Activated T-helper 1 cell treated with Interleukin-2 at 50 U/mL for 16 hours (primary cell): ENCODE data around the gene AKAP10.
"Not testable (repeated sequence)": the region's sequence is repeated elsewhere in the genome, so short reads cannot be mapped to it uniquely, and the experiment has no call there.

Experiments
- DNase-seq: peaks from one replicate; pipeline ENCODE4 v3.0.0-alpha.2; 2020; ENCODE audit warnings: low read depth

The AKAP10 gene

DNA sequence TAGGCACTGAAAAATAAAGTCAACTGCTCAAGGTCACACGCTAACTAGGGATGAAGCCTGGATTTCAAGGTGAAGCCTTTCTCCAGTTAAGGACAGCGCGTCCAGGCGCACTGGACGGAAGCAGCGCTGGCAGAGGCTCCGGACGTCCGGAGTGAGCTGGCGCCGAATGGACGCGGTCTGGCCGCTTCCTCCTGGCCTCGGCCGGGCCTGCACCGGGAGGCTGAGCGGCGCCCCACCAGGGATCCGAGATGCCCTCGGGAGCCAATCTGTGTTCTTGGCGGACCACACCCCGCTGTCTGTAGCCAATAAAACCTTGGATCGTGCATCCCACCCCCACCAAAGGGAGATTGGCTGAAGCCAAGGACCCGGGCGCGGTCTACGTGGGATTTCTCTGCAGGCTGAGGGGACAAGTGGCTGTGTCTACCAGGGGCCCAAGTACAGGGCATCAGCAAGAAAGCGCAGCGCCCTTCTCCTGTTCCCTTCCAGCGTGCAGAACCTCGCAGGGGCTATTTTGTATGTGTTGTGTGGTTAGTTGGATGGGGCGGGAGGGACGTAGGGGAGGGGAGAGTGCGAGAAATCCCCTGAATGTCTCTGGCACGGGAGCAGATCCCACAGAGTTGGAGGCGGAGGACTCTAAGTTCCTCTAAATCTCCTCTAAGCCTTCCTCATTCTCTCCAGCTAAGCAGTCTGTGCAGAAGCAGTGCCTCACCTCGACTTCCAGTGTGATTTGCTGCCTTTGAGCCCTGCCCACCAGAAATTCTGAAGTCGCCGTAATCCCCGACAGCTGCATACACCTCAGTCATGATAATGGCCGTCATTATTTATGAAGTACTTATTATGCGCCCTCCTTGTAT, 2.5 kb upstream of the AKAP10 start:
- DNase-seq = no peak

DNA sequence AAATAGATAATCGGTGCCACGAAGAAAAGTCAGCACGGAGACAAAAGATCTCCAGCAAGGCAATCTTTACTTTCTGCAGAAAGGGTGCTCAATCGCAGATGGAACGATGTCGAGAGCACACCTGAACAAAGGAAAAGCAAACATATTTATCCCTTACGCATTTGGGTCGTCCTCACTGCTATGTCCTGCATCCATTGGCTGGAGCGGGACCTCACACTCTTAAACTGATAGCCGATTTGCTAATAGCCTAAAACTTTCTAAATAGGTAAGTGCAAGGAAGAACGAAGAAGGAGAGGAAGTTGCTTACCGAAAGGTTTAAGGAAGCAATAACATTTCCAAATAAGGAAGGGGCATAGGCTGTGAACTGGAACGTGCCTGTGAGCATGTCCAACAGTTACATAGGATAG, 1.2 kb upstream of the AKAP10 start:
- DNase-seq = no peak

DNA sequence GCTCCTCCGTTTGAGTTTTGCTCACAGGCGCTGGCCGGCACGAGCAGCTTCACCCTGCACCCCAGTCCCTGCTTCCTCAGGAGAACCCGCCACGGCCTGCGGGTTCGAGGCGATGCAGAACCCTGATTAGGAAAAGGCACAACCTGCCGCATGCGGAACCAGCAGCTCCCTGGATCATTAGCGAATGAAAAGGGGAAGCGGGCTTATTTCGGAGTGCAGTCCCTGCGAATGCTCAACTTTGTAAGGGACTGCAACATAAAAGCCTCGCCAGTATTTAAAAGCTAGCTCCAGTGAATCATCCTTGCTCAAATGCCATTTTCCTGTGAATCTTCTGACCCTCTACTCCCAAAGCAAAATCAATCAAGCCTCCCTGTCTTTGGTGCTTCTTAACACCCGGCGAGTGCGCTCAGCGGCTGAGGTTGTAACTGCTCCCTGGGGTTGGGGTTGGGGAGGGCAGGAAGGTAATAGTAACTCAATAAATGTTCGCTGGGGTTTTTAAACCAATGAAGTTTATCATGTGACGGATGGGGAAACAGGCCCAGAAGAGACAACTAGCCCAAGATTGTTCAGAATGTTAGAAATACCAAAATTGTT, 678 bp upstream of the AKAP10 start:
- no peak for DNase-seq

DNA sequence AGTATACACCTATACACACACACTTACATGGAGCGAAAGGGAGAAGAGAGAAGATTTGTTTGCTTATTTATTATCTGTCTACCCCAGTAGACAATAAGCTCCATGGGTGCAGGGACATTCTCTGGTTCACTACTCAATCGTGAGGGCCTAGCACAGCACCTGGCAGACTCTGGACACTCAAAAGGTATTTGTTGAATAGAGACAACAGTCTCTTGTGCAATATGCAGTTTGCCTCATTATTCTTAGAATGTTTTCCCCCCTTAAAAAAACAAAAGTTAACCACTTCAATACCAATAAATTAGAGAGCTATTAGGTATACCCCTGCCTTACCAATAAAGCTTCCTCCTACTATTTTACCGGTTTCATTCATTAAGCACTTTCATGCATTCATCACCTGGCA, 2.0 kb downstream of the AKAP10 start:
- no peak for DNase-seq

DNA sequence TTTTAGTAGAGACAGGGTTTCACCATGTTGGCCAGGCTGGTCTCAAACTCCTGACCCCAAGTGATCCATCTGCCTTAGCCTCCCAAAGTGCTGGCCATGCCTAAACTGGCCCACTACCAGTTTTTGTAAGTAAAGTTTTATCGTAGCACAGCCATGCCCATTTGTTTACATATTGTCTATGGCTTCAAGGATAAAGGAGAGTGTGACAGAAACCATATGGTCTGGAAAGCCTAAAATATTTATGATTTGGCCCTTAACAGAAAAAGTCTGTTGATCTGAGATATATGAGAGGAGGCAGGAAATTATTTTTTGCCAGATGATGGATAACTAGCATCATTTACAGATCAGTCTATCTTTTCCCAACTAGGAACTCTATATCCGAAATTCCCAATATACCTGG, 4.5 kb downstream of the AKAP10 start:
- no peak for DNase-seq

DNA sequence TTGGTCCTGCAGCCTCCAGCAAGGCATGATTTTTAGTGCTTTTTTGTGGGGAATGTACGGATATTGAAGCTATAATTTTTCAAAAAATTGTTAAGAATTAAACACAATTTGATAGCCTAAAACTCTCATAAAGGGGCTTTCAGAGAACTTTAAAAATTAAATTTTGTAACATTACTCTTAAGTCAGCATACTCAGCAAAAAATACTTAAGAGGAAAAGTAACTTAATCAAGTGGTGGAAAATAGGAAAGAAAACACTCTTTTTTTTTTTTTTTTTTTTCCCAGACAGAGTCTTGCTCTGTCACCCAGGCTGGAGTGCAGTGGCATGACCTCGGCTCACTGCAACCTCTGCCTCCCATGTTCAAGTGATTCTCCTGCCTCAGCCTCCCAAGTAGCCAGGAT, 14.7 kb downstream of the AKAP10 start:
- DNase-seq = not testable (repeated sequence)

DNA sequence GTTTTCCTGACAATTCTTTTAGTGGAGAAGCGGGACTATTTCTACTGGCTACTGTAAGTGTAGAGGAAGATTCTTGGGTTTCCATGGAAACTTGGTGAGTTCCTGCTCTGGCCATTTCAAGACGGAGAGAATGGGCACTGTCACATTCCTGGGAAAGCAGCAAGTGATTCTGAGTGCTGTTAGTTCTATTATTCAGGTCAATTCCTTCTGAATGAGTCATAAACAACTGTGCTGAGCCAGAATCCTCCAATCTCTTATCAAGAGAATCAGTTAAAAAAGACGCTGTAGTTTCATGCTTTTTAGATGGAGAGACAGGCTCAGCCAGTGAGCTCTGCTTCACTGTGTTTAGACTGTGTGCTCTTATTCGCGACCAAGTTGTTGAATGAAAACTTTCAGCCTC, 19.6 kb downstream of the AKAP10 start:
- no peak for DNase-seq

DNA sequence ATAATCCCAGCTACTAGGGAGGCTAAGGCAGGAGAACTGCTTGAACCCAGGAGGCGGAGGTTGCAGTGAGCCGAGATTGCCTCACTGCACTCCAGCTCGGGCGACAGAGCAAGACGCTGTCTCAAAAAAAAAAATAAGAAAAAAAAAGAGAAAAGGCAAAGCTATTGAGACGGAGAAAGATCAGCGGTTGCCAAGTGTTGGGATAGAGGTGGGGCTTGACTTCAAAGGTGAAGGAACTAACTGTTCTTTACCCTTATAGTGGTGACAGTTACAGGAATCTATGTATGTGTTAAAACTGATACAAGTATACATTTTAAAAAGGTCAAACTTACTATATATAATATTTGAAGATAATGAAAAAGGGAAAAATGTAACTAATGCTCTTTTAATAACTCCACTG, 22.5 kb downstream of the AKAP10 start:
- no peak for DNase-seq

DNA sequence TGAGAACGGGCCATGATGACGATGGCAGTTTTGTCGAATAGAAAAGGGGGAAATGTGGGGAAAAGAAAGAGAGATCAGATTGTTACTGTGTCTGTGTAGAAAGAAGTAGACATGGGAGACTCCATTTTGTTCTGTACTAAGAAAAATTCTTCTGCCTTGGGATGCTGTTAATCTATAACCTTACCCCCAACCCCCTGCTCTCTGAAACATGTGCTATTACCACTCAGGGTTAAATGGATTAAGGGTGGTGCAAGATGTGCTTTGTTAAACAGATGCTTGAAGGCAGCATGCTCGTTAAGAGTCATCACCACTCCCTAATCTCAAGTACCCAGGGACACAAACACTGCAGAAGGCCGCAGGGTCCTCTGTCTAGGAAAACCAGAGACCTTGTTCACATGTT, 26.2 kb downstream of the AKAP10 start:
- DNase-seq = not testable (repeated sequence)

DNA sequence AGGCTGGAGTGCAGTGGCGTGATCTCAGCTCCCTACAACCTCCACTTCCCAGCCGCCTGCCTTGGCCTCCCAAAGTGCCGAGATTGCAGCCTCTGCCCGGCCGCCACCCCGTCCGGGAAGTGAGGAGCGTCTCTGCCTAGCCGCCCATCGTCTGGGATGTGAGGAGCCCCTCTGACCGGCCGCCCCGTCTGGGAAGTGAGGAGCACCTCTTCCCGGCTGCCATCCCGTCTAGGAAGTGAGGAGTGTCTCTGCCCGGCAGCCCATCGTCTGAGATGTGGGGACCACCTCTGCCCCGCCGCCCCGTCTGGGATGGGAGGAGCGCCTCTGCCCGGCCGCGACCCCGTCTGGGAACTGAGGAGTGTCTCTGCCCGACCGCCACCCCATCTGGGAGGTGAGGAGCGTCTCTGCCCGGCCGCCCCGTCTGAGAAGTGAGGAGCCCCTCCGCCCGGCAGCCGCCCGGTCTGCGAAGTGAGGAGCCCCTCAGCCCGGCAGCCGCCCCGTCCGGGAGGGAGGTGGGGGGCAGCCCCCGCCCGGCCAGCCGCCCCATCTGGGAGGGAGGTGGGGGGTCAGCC, 26.9 kb downstream of the AKAP10 start:
- not testable (repeated sequence) for DNase-seq

DNA sequence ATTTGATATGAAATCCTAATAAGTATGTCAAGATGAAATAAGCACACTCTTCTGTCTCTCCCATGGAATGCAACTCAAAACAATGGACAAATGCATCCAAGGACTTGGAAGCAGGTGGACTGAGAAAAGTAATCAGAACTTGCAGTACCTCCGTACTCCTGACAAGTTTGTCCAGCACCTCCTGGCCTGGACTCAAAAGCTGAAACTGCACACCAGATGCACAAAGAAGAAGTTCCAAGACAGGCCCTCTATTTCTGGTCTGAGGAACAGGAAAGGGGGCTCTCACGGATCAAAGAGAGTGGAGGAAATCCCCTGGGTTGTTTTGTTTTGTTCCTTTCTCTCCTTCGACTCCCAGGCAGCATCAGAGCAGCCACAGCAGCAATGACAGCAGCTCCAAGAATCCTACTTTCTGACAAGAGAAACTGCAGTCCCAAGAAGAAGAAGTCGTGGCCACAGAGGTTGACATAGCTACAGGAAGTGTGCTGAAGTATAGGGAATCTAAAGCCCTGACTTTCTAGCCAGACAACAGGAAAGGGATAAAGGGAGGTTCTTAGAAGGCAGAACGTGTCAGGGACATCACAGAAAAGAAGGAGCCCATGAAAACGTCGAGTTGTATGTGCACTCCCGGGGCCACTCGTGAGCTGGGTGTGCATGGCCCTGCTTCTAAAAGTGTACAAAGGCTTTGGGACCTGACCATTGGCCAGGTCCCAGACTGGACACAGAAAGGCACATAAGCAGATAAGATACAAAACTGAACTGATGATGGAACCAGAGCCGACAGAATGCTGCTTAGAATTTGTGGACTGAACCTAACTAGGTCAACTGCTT, 29.3 kb downstream of the AKAP10 start:
- DNase-seq = no peak

DNA sequence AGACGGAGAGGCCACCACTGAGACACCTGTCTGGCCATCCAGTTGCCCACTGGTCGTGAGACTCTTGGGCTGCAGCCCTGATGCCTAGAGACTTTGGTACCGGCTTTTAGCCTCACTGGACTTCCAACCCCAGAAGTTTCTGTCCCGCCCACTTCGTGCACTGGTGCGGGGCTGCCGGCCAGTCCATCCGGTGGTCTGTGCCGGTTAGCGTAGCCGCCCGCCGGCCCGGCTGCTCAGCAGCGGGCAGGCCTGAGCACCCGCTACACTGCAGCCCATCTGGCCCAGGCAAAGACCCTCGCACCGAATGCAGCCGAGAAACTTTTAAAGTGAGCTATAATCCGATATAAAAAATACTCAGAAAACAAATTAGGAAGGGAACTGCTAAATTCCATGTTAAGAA, 30.7 kb downstream of the AKAP10 start:
- no peak for DNase-seq

DNA sequence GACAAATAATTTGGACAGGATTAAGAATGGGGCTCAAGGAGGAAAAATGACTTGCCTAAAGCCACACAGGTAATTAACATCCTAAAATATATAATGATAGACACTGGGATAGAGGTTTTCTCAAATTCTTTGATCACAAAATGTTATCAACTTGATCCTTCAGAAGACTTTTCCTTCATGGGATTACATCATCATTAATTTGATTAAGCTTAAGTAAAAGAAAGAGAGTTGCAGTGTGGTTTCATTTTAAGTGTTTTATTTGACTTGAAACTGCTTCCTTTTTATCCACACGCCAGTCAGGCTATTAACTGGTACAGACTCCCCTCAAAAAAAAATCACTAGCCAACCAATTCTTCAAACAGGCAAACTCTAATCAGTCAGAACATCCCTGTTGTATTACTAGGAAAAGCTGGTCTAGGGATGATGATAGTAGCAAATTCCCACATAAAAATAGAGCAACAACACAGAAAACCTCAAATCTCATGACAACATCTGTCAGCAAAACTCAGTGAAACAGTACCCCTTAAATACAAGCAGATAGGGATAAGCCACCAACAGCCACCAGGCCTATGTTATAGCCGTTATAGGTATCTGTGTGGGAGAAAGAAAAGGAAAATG, 32.5 kb downstream of the AKAP10 start:
- DNase-seq = no peak

DNA sequence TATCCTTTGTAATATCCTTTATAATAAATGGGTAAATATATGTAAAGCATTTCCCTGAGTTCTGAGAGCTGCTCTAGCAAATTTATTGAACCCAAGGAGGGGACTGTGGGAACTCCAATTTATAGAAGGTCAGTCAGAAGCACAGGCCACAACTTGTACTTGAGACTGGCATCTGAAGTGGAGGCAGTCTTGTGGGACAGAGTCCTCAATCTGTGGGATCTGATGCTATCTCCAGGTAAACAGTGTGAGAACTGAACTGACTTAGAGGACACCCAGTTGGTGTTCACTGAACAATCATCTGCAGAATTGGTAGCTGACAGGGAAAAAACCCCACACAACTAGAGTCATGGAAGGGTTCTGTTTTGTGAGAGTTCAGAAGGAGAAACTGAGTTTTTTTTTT, 34.0 kb downstream of the AKAP10 start:
- DNase-seq = no peak

DNA sequence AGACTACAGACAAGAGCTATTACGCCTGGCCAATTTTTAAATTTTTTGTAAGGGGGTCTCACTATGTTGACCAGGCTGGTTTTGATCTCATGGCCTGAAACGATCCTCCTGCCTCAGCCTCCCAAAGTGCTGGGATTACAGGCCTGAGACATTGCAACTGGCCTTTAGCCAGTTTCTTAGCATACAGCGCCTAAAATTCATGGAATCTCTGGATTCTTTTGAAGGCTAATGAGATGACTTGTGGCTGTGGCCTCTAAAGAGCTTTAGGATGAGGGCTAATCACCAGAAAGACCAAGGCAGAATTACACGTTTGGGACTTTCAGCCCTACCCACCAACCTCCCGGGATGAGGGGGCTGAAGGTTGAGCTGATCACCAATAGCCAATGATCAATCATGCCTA, 34.6 kb downstream of the AKAP10 start:
- DNase-seq = no peak

DNA sequence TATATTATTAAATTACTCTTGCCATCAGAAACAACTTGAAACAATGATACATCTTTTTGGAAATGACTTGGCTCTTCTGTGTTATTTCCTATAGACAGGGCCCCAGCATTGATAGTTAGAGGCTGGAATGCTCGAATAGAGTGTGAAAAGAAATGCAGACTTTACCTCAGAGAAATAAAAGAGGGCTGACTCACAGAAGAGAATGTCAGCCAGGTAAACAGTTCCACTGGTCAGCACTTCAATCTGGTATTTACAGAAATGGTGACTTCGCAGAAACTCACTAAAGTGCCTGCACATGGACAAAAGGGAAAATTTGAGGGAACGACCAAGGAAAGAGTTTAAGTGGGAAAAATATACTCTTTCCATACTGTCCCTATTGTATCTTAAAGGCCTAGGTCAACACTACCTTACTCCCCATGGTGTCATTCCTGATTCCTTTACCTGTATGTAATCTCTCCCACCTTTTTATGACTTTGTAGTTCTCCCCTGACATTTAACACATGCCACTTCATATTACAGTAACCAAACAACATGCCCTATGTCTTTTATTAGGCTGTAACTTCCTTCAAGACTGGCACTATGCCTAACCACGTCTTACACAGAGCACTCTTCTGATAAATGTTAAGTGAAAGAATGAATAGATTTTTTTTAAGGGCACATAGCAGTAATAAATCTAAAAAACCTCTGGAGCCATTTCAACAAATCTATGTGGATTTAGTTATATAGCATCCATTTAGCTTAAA, 36.7 kb downstream of the AKAP10 start:
- DNase-seq = no peak

DNA sequence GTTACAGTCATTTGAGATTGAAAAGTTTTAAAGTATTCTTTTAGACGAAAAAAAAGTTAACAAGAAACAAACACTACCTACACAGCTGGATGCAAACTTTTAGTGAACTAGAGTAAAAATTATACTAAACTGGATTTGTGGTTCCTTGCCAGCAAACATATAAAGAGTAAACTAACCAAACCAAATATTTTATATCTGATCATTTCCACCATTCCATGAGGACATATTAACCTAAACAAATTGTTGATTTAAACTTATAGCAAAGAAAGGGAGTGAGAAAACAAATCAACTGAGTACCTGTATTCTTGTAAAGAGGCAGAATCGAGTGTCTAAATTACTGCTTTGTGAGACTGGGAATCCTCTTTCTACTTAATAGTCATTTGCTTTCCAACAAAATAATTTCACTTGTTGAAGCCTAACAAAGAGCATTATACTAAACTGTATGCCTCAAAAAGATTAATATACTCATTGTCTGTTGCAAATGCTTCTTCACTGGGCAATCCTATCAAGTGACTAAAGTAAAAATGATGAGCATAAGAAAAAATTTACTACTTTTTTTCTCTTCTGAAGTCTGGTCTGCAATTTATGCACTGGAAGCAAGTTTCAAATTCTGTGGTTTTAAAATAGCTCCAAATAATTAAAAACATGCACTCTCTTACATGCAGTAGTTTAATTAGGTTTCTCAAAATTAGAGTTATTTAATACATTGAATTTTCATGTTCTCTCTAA, 37.5 kb downstream of the AKAP10 start:
- DNase-seq = no peak

DNA sequence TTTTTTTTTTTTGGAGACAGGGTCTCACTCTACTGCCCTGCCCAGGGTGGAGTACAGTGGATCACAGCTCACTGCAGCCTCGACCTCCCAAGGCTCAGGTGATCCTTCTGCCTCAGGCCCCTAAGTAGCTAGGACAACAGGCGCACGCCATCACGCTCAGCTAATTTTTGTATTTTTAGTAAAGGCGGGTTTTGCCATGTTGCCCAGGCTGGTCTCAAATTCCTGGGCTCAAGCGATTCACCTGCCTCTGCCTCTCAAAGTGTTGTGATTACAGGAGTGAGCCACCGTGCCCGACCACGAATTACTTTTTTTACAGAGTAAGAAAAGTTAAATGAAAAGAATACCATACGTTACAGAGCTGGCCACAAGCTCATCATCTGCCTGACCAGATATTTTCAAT, 38.9 kb downstream of the AKAP10 start:
- no peak for DNase-seq

DNA sequence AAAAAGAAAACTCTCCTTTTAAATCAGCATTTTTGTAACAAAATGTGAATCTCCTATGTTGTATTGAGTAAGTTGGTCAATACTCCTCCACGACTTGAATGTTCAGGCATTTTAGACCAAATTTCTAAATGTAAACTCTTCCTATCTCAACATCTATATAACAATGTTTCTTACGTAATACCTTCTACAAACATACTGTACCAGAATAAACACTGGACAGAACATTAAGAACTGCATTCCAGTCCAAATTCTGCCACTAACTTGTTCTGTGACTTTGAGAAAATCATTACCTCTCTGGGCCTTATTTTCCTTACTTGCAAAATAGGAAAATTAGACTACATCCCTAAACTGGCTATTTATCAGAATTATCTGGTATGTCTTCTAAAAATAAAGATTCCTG, 40.1 kb downstream of the AKAP10 start:
- DNase-seq = no peak

DNA sequence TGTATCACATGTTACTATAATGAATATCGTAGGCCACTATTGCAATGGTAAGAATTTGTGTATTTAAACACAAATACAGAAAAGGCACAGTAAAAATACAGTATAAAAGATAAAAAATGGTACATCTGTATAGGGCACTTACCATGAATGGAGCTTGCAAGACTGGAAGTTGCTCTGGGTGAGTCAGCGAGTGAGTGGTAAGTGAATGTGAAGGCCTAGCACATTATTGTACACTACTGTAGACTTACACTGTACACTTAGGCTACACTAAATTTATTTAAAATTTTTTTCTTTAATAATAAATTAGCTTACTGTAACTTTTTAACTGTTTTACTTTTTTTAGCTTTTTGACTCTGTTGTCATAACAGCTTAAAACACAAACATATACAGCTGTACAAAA, 42.5 kb downstream of the AKAP10 start:
- DNase-seq = no peak

DNA sequence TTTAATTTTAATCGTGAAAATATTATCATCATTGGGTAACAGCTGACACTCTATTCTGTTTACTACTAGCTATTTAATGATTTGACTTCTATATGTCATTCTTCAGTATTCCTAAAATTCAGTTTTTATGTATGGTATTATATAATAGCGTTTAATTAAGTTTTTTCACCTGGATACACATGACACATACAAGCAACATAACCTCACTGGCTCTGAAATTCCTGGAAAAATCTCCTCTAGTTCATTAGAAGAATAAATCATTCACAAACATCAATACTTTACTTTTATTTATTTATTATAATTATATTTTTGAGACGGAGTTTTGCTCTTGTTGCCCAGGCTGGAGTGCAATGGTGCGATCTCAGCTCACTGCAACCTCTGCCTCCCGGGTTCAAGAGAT, 44.0 kb downstream of the AKAP10 start:
- no peak for DNase-seq
